Tibial artery (tissue), 4 donors: Measurements from ENCODE around the gene GLB1L2.
"Not testable (repeated sequence)": the region's sequence is repeated elsewhere in the genome, so short reads cannot be mapped to it uniquely, and the experiment has no call there.

Source experiments
- DNase-seq, 2 donors: peaks; one replicate each; pipeline ENCODE4 v3.0.0-alpha.2; 2019
- H3K27ac ChIP-seq, 2 donors: fragments of 200-600 bp; sonication (generic) in 1 of 2; 1 replicate in 1 of 2; 2 replicates in 1 of 2; pipeline ENCODE4 v1.5.1; 2018 to 2019; ENCODE audit warnings: mild to moderate bottlenecking in 1 of 2
- H3K27me3 ChIP-seq, 2 donors: fragments of 200-600 bp; sonication (generic) in 1 of 2; one replicate each; pipeline versions ENCODE4 v1.5.1 to v1.6.0; 2016 to 2019
- H3K36me3 ChIP-seq, 3 donors: fragments of 200-600 bp; sonication (generic) in 2 of 3; one replicate each; pipeline ENCODE4 v1.5.1; 2016 to 2019; ENCODE audit warnings: mild to moderate bottlenecking in 2 of 3
- H3K4me1 ChIP-seq, 4 donors: fragments of 200-600 bp; sonication (generic) in 2 of 4; 1 replicate in 3 of 4; 2 replicates in 1 of 4; pipeline ENCODE4 v1.5.1; 2016 to 2019
- H3K4me3 ChIP-seq, 2 donors: fragments of 200-600 bp; sonication (generic) in 1 of 2; 1 replicate in 1 of 2; 2 replicates in 1 of 2; pipeline ENCODE4 v1.5.1; 2018 to 2019; ENCODE audit warnings: mild to moderate bottlenecking in 2 of 2
- H3K9me3 ChIP-seq, 3 donors: fragments of 200-600 bp; sonication (generic) in 1 of 3; one replicate each; pipeline ENCODE4 v1.5.1; 2016 to 2019
- intact Hi-C: fragments of 100-400 bp; cut with DNase I; formaldehyde crosslinking; loops from one replicate; pipeline ENCODE4 v1.15.0; 2023; ENCODE audit warnings: low total_unique reads
- TF ChIP-seq, protein P1 (sequence below), 2 experiments: fragments of 200-600 bp in 1 of 2; fragments of 450-650 bp in 1 of 2; IDR thresholded peaks; one replicate each; pipeline ENCODE4 v1.5.1; 2017 to 2019; ENCODE audit warnings: antibody characterized with exemption in 2 of 2, mild to moderate bottlenecking in 1 of 2, moderate library complexity in 1 of 2

The GLB1L2 gene

DNA sequence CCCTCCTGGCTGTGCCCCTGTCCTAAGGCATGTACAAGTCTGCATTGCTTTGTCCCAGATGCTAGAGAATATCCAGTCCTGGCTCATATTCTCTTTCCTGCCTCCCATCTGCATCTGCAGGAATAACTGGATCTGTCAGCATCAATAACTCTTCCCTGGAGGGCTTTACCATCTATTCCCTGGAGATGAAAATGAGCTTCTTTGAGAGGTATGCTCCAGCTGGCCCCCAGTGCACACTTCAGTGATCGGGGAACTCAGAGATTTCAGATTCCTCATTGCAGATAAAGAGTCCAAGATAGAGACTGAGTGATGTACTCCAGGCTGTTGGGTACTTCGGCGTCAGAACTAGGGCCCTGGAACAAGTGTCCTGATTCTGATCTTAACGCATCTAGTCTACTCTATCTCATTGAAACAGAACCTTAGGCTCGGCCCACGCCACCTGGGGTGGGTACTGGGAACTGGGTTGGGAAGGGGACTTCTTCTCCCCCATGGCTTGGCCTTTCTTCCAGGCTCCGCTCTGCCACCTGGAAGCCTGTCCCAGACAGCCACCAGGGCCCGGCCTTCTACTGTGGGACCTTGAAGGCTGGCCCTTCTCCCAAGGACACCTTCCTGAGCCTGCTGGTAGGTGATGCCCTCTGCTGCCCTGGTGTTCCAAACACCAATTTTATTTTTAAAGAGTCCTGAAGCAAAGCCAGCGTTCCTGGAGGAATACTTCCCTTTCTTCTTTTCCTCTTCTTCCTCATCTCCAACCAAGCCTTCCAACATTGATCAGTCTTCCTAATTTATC is 17.8 kb upstream of the GLB1L2 start:
- H3K27me3 ChIP-seq, result peaks cover 0 to 12% of the 10 kb centered on the region in 2 donors
- TF ChIP-seq, protein P1, sequence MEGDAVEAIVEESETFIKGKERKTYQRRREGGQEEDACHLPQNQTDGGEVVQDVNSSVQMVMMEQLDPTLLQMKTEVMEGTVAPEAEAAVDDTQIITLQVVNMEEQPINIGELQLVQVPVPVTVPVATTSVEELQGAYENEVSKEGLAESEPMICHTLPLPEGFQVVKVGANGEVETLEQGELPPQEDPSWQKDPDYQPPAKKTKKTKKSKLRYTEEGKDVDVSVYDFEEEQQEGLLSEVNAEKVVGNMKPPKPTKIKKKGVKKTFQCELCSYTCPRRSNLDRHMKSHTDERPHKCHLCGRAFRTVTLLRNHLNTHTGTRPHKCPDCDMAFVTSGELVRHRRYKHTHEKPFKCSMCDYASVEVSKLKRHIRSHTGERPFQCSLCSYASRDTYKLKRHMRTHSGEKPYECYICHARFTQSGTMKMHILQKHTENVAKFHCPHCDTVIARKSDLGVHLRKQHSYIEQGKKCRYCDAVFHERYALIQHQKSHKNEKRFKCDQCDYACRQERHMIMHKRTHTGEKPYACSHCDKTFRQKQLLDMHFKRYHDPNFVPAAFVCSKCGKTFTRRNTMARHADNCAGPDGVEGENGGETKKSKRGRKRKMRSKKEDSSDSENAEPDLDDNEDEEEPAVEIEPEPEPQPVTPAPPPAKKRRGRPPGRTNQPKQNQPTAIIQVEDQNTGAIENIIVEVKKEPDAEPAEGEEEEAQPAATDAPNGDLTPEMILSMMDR (IDR thresholded peaks at IDR 0.05), result no peak
- no peak overlapping the region for H3K27ac ChIP-seq
- no peak for DNase-seq
- peaks cover 0 to 9% (median 7%) of the 10 kb centered on the region in 3 donors for H3K9me3 ChIP-seq
- no peak overlapping the region for H3K4me3 ChIP-seq
- H3K36me3 ChIP-seq, result no peaks in the 10 kb centered on the region
- intact Hi-C loops, result no loop called here
- no peaks in the 10 kb centered on the region for H3K4me1 ChIP-seq

DNA sequence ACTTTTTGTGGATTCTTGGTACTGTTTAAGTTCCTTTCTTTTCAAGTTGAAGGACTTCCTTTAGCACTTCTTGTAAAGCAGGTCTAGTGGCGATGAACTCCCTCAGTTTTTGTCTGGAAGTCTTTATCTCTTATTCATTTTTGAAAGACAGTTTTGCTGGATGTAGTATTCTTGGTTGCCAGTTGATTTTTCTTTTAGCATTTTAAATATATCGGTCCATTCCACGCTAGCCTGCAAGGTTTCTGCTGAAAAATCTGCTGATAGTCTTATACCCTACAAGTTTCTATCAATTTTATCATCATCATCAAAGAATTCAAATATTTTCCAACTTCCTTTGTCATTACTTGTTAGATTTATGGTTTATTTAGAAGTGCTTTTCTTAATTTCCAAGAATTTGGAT is 14.7 kb upstream of the GLB1L2 start:
- Histone ChIP-seq H3K27me3 (peaks cover 0 to 9% of the 10 kb centered on the region in 2 donors), H3K9me3 (peaks cover 0 to 13% (median 13%) of the 10 kb centered on the region in 3 donors), H3K27ac (no peak overlapping the region), H3K36me3 (no peaks in the 10 kb centered on the region), H3K4me1 (no peaks in the 10 kb centered on the region), H3K4me3 (no peak overlapping the region)
- intact Hi-C loops, result no loop called here
- no peak for DNase-seq
- TF ChIP-seq, protein P1 (IDR thresholded peaks at IDR 0.05), result no peak

DNA sequence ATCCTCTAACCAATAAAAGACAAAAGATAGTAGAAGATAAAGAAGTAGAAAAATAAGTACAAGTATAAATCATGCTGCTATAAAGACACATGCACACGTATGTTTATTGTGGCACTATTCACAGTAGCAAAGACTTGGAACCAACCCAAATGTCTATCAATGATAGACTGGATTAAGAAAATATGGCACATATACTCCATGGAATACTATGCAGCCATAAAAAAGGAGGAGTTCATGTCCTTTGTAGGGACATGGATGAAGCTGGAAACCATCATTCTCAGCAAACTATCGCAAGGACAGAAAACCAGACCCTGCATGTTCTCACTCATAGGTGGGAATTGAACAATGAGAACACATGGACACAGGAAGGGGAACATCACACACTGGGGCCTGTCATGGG is 10.4 kb upstream of the GLB1L2 start:
- intact Hi-C loops, H3K27ac ChIP-seq, H3K4me1 ChIP-seq, H3K36me3 ChIP-seq, DNase-seq, H3K27me3 ChIP-seq, H3K4me3 ChIP-seq: not testable (repeated sequence)
- H3K9me3 ChIP-seq, result peaks cover 0 to 13% (median 13%) of the 10 kb centered on the region in 3 donors

DNA sequence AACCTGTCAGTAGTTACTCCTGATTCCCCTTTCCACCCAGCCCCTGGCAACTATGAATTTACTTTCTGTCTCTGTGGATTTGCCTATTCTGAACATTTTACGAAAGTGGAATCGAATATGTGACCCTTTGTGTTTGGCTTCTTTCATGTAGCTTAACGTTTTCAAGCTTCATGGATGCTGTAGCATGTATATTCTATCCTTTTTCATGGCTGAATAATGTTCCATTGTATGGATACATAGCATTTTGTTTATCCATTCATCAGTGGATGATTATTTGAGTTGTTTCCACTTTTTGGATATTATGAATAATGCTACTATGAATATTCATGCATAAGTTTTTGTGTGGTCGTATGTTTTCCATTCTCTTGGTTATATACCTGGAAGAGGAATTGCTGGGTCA is 9.2 kb upstream of the GLB1L2 start:
- TF ChIP-seq, protein P1 (IDR thresholded peaks at IDR 0.05), result no peak
- H3K27ac ChIP-seq, result no peak overlapping the region
- no peak for DNase-seq
- H3K9me3 ChIP-seq, result peaks cover 0 to 6% (median 4%) of the 10 kb centered on the region in 3 donors
- no peaks in the 10 kb centered on the region for H3K36me3 ChIP-seq
- intact Hi-C loops, result no loop called here
- H3K27me3 ChIP-seq, result no peaks in the 10 kb centered on the region
- H3K4me3 ChIP-seq, result no peak overlapping the region
- no peaks in the 10 kb centered on the region for H3K4me1 ChIP-seq

DNA sequence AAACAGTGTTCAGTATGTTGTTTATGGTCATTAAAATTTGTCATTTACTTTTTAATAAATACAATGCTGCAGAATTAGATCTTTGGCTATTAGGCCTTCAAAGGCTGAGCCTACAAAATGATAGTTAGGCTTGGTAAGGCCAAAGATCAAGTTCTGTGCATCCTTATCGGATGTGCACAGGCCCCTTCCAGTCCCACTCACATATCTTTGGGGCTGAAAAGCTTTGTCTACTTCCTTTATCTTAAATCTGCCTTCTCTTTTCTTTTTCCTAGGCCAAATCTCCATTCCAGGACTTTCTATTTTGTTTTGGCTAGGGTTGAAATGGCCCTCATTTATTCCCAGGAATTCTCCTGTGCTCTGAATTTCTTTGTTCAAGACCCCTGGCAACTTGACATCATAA is 3.4 kb upstream of the GLB1L2 start:
- Histone ChIP-seq H3K27ac (no peak overlapping the region), H3K36me3 (no peaks in the 10 kb centered on the region)
- no peak for DNase-seq

More for the DNA sequence above, 3.4 kb upstream of the GLB1L2 start:
- Histone ChIP-seq H3K4me1 (peaks cover 0 to 17% (median 12%) of the 10 kb centered on the region in 4 donors), H3K4me3 (no peak overlapping the region), H3K27me3 (no peaks in the 10 kb centered on the region), H3K9me3 (no peaks in the 10 kb centered on the region)
- TF ChIP-seq, protein P1 (IDR thresholded peaks at IDR 0.05), result no peak
- intact Hi-C loops, result loop anchor here (5.0 kb wide), 1 partner anchor 81 kb away; no protein-coding TSS in a partner anchor
